IMR-90 (cell line): ENCODE results near the gene MAFG. TPM values are rescaled to one million over a fixed set of nuclear protein-coding genes. Genes with fewer than 3 reads are reported as not detected.

Source experiments
- ATAC-seq: fragments of 200-7000 bp; cut with Tn5 transposase; 2 replicates; pipeline ENCODE4 v1.9.1; 2020; ENCODE audit warnings: low read depth, mild to moderate bottlenecking, moderate library complexity
- BruUV-seq: library from RNA; stranded (reverse); fragments of 400-500 nt; replicated peaks from 2 replicates; lab custom pipeline; 2021; lab: Mats Ljungman, UMichigan
- CTCF ChIA-PET: fragments of 300-600 bp; formaldehyde crosslinking; extraction: SDS; loops from one replicate; lab custom pipeline; 2021; ENCODE audit warnings: antibody characterized with exemption; lab: Yijun Ruan, JAX
- POLR2A ChIA-PET: fragments of 300-600 bp; sonication (Branson Sonifier 250); formaldehyde crosslinking; loops from one replicate; lab custom pipeline; 2022; ENCODE audit warnings: antibody characterized with exemption; ENCODE audit not compliant: unreplicated experiment; lab: Charles Lee
- DNase-seq: peaks from one replicate; pipeline ENCODE4 v3.0.0; 2013
- H2AFZ ChIP-seq: replicated peaks from 2 replicates; pipeline ENCODE3; 2013; ENCODE audit warnings: low read length, mild to moderate bottlenecking; ENCODE audit not compliant: poor library complexity
- H2AK5ac ChIP-seq: 2 replicates; pipeline ENCODE4 v1.6.1; 2013; ENCODE audit warnings: low read depth, low read length, inconsistent platforms
- H2AK9ac ChIP-seq: replicated peaks from 2 replicates; pipeline ENCODE3; 2013; ENCODE audit warnings: mild to moderate bottlenecking, low read depth, low read length, moderate library complexity; ENCODE audit not compliant: poor library complexity
- H2BK120ac ChIP-seq: 2 replicates; pipeline ENCODE4 v1.6.1; 2013; ENCODE audit warnings: low read depth, low read length, inconsistent platforms
- H2BK15ac ChIP-seq: 3 replicates; pipeline ENCODE4 v1.6.1; 2013; ENCODE audit warnings: low read depth, low read length, inconsistent platforms
- H2BK20ac ChIP-seq: 2 replicates; pipeline ENCODE4 v1.6.1; 2013; ENCODE audit warnings: low read depth, mild to moderate bottlenecking, inconsistent platforms, low read length, moderate library complexity
- H2BK5ac ChIP-seq: 2 replicates; pipeline ENCODE4 v1.6.1; 2013; ENCODE audit warnings: mild to moderate bottlenecking, low read depth, low read length, inconsistent platforms; ENCODE audit not compliant: poor library complexity, severe bottlenecking
- H3K14ac ChIP-seq: replicated peaks from 2 replicates; pipeline ENCODE4 v1.6.1; 2013; ENCODE audit warnings: low read depth, low read length, inconsistent platforms
- H3K18ac ChIP-seq: 2 replicates; pipeline ENCODE4 v1.6.1; 2013; ENCODE audit warnings: low read depth, low read length, control low read depth
- H3K23ac ChIP-seq: 2 replicates; pipeline ENCODE4 v1.6.1; 2013; ENCODE audit warnings: low read depth, low read length, inconsistent platforms
- H3K27ac ChIP-seq: 2 replicates; pipeline ENCODE4 v1.5.1; 2013; ENCODE audit warnings: mild to moderate bottlenecking, control low read depth, low read length; ENCODE audit not compliant: insufficient read depth
- H3K27me3 ChIP-seq: 2 replicates; pipeline ENCODE4 v1.6.1; 2013; ENCODE audit warnings: low read length; ENCODE audit not compliant: control insufficient read depth, insufficient read depth
- H3K36me3 ChIP-seq: 2 replicates; pipeline ENCODE4 v1.6.1; 2013; ENCODE audit warnings: low read length, mixed read lengths; ENCODE audit not compliant: control insufficient read depth, insufficient read depth
- H3K4ac ChIP-seq: 2 replicates; pipeline ENCODE4 v1.6.1; 2013; ENCODE audit warnings: low read depth, low read length, inconsistent platforms
- H3K4me1 ChIP-seq: 2 replicates; pipeline ENCODE4 v1.6.1; 2013; ENCODE audit warnings: low read length, mixed read lengths; ENCODE audit not compliant: control insufficient read depth, insufficient read depth
- H3K4me2 ChIP-seq: 2 replicates; pipeline ENCODE4 v1.6.1; 2013; ENCODE audit warnings: low read depth, mild to moderate bottlenecking, control low read depth, low read length, moderate library complexity
- H3K4me3 ChIP-seq: 2 replicates; pipeline ENCODE4 v1.5.1; 2013; ENCODE audit warnings: low read depth, mild to moderate bottlenecking, control low read depth, low read length, moderate library complexity; ENCODE audit not compliant: insufficient read depth
- H3K56ac ChIP-seq: 2 replicates; pipeline ENCODE4 v1.6.1; 2013; ENCODE audit warnings: low read length, inconsistent platforms; ENCODE audit not compliant: insufficient read depth; ENCODE audit errors: extremely low read depth
- H3K79me1 ChIP-seq, 2 experiments: 2 replicates each; pipeline ENCODE4 v1.6.1; 2013; ENCODE audit warnings: low read length in 2 of 2, inconsistent platforms in 1 of 2, low read depth in 1 of 2
- H3K9ac ChIP-seq: 2 replicates; pipeline ENCODE4 v1.6.1; 2013; ENCODE audit warnings: low read depth, low read length, control low read depth
- H3K9me1 ChIP-seq: 2 replicates; pipeline ENCODE4 v1.6.1; 2013; ENCODE audit warnings: low read length, inconsistent platforms; ENCODE audit not compliant: insufficient read depth
- H3K9me3 ChIP-seq: 2 replicates; pipeline ENCODE4 v1.6.1; 2013; ENCODE audit warnings: low read length; ENCODE audit not compliant: control insufficient read depth, insufficient read depth
- H4K20me1 ChIP-seq: 2 replicates; pipeline ENCODE4 v1.6.1; 2013; ENCODE audit warnings: low read length, inconsistent platforms; ENCODE audit not compliant: insufficient read depth
- H4K5ac ChIP-seq: 2 replicates; pipeline ENCODE4 v1.6.1; 2013; ENCODE audit warnings: mild to moderate bottlenecking, low read depth, low read length, control low read depth
- H4K8ac ChIP-seq, 2 experiments: 2 replicates each; pipeline ENCODE4 v1.6.1; 2013; ENCODE audit warnings: low read depth in 2 of 2, low read length in 2 of 2, control low read depth in 1 of 2, inconsistent platforms in 1 of 2
- H4K91ac ChIP-seq: 2 replicates; pipeline ENCODE4 v1.6.1; 2013; ENCODE audit warnings: low read depth, low read length, inconsistent platforms; ENCODE audit not compliant: insufficient read depth
- BHLHE40 ChIP-seq: fragments of 150-350 bp; IDR thresholded peaks from 2 replicates; pipeline ENCODE4 v1.6.1; 2016; ENCODE audit warnings: mild to moderate bottlenecking, low read depth, low read length
- CEBPB ChIP-seq: IDR thresholded peaks from 2 replicates; pipeline ENCODE4 v1.6.1; 2012; ENCODE audit warnings: low read depth, low read length, improper control_type of control experiment
- CHD1 ChIP-seq: IDR thresholded peaks from 2 replicates; pipeline ENCODE4 v1.6.1; 2012; ENCODE audit warnings: low read depth, low read length, improper control_type of control experiment
- CTCF ChIP-seq: conservative IDR thresholded peaks from 2 replicates; pipeline ENCODE4 v1.5.1; 2012; ENCODE audit warnings: mild to moderate bottlenecking, low read depth, low read length, improper control_type of control experiment
- ELK1 ChIP-seq: fragments of 150-350 bp; IDR thresholded peaks from 2 replicates; pipeline ENCODE4 v1.6.1; 2016; ENCODE audit warnings: low read depth, mild to moderate bottlenecking, low read length, moderate library complexity, borderline replicate concordance
- MAFK ChIP-seq: IDR thresholded peaks from 2 replicates; pipeline ENCODE4 v1.6.1; 2012; ENCODE audit warnings: low read depth, low read length, improper control_type of control experiment
- MAZ ChIP-seq: IDR thresholded peaks from 2 replicates; pipeline ENCODE4 v1.6.1; 2012; ENCODE audit warnings: low read depth, mild to moderate bottlenecking, low read length, improper control_type of control experiment, moderate library complexity, borderline replicate concordance
- NFE2L2 ChIP-seq: fragments of 150-350 bp; IDR thresholded peaks from 2 replicates; pipeline ENCODE4 v1.6.1; 2016; ENCODE audit warnings: low read depth, mild to moderate bottlenecking, low read length
- POLR2A ChIP-seq: IDR thresholded peaks from 2 replicates; pipeline ENCODE4 v1.6.1; 2012; ENCODE audit warnings: mild to moderate bottlenecking, low read depth, low read length
- RCOR1 ChIP-seq: IDR thresholded peaks from 2 replicates; pipeline ENCODE4 v1.6.1; 2012; ENCODE audit warnings: mild to moderate bottlenecking, low read length, improper control_type of control experiment; ENCODE audit not compliant: insufficient replicate concordance
- RFX5 ChIP-seq: IDR thresholded peaks from 2 replicates; pipeline ENCODE4 v1.8.0; 2012; ENCODE audit warnings: low read depth, mild to moderate bottlenecking, low read length, moderate library complexity
- SMC3 ChIP-seq: fragments of 150-350 bp; IDR thresholded peaks from 2 replicates; pipeline ENCODE4 v1.6.1; 2016; ENCODE audit warnings: low read depth, mild to moderate bottlenecking, antibody characterized with exemption, low read length, moderate library complexity
- USF2 ChIP-seq: fragments of 150-350 bp; IDR thresholded peaks from 2 replicates; pipeline ENCODE4 v1.6.1; 2017; ENCODE audit warnings: mild to moderate bottlenecking, antibody characterized with exemption, low read length, low read depth
- WGBS, 2 experiments: methylation state at CpG; one replicate each; pipeline versions ENCODE4 v1.1.5 to v1.1.7; 2013; ENCODE audit warnings: missing lambda C conversion rate in 2 of 2; ENCODE audit not compliant: insufficient read length in 1 of 2; ENCODE audit errors: extremely low coverage in 2 of 2; 5-methylcytosine and 5-hydroxymethylcytosine counted together
- dilution Hi-C: fragments of 300-500 bp; cut with HindIII; formaldehyde crosslinking; loops from one replicate; pipeline ENCODE4 v1.14.3; 2018; ENCODE audit warnings: low sequenced_read_pairs; ENCODE audit not compliant: unreplicated experiment
- in situ Hi-C: fragments of 300-500 bp; cut with MboI; formaldehyde crosslinking; loops from 3 replicates; pipeline ENCODE4 v1.14.3; 2019; ENCODE audit warnings: low sequenced_read_pairs, inconsistent platforms, mixed read lengths
- intact Hi-C: fragments of 100-400 bp; cut with micrococcal nuclease; formaldehyde crosslinking; loops from 2 replicates; pipeline ENCODE4 v1.10.0; 2022
- polyA plus RNA-seq, 3 experiments: library from polyadenylated mRNA; depleted of rRNA; stranded (reverse); fragments of >200 nt; gene quantifications; 2 replicates each; pipeline ENCODE4 v1.2.3, GENCODE V29; 2012; ENCODE audit warnings: low replicate concordance in 1 of 3
- total RNA-seq: library from RNA; depleted of rRNA; stranded (reverse); fragments of >200 nt; gene quantifications from 2 replicates; pipeline ENCODE4 v1.2.3, GENCODE V29; 2012

Gene MAFG
- total and polyA plus RNA-seq, 2 of the 4 experiments (the other 2 are of a cell fraction): 6.1 to 15.4 TPM

- dilution Hi-C loops (no loop called here), in situ Hi-C loops (no loop called here), intact Hi-C loops (no loop called here)
- CTCF ChIA-PET: no interaction called here
- Histone ChIP-seq H3K4me1 (no peaks in the 10 kb centered on the region), H2AFZ (no peak overlapping the region), H2AK9ac (peak overlapping the region; percentile 42), H4K5ac (no peak overlapping the region), H3K4me3 (no peak overlapping the region), H3K23ac (no peak overlapping the region), H3K56ac (no peak overlapping the region), H3K36me3 (no peaks in the 10 kb centered on the region), H4K91ac (no peak overlapping the region), H2AK5ac (peak overlapping the region; percentile 16; the same call in 1 of the 2 replicates), H3K4ac (no peak overlapping the region), H2BK20ac (no peak overlapping the region), H3K4me2 (no peak overlapping the region), H3K18ac (no peak overlapping the region), H2BK120ac (no peak overlapping the region), H2BK5ac (no peak overlapping the region), H3K9ac (no peak overlapping the region), H3K9me3 (no peaks in the 10 kb centered on the region), H3K9me1 (no peaks in the 10 kb centered on the region), H3K79me1 (no peaks in the 10 kb centered on the region), H2BK15ac (no peak overlapping the region), H3K27ac (no peak overlapping the region), H3K27me3 (peaks cover 20% of the 10 kb centered on the region), H4K8ac (no peak overlapping the region), H4K20me1 (no peaks in the 10 kb centered on the region), H3K14ac (no peak overlapping the region)
- no TSS peak for BruUV-seq
- no CpG with 5 or more reads among the region's 19 CpGs for WGBS, 2 experiments
- TF ChIP-seq CEBPB: no peak
- TF ChIP-seq CTCF: no peak
- no peak for TF ChIP-seq MAZ
- no peak for TF ChIP-seq MAFK
- no peak for TF ChIP-seq ELK1
- TF ChIP-seq SMC3: no peak
- no peak for TF ChIP-seq USF2
- no peak for TF ChIP-seq NFE2L2
- no peak for TF ChIP-seq CHD1
- no peak for TF ChIP-seq RCOR1
- no peak for TF ChIP-seq BHLHE40
- no peak for TF ChIP-seq POLR2A
- TF ChIP-seq RFX5: no peak
- POLR2A ChIA-PET: no interaction called here
- ATAC-seq (no peak), DNase-seq (no peak)
These were observed 26.9 kb upstream of the MAFG start for GRCh38 chr17:81954131-81955057.
